Fibroblast of lung (primary cell): ENCODE measurements around the gene FUNDC2. TPM values are rescaled to one million over a fixed set of nuclear protein-coding genes. Genes with fewer than 3 reads are reported as not detected.
A peak's percentile ranks its signal among the peaks of the same experiment; 100 is the strongest.

Experiments
- DNase-seq, 2 donors: peaks; one replicate each; pipeline versions ENCODE4 v3.0.0 to v3.0.0-alpha.2; 2010; ENCODE audit warnings: low read depth in 2 of 2
- H2AFZ ChIP-seq: 2 replicates; pipeline ENCODE4 v1.5.1; 2012; ENCODE audit warnings: low read length, control low read depth, inconsistent platforms
- H3K27ac ChIP-seq: 2 replicates; pipeline ENCODE4 v1.5.1; 2011; ENCODE audit warnings: low read length, control low read depth; ENCODE audit not compliant: insufficient read depth
- H3K27me3 ChIP-seq: 2 replicates; pipeline ENCODE4 v1.5.1; 2011; ENCODE audit warnings: mild to moderate bottlenecking, low read length; ENCODE audit not compliant: control insufficient read depth, insufficient read depth
- H3K36me3 ChIP-seq: 2 replicates; pipeline ENCODE4 v1.5.1; 2011; ENCODE audit warnings: low read length; ENCODE audit not compliant: control insufficient read depth, insufficient read depth
- H3K4me1 ChIP-seq: 2 replicates; pipeline ENCODE4 v1.5.1; 2011; ENCODE audit warnings: low read length; ENCODE audit not compliant: control insufficient read depth, insufficient read depth; ENCODE audit errors: extremely low read depth
- H3K4me2 ChIP-seq: 2 replicates; pipeline ENCODE4 v1.5.1; 2011; ENCODE audit warnings: low read length, control low read depth; ENCODE audit not compliant: insufficient read depth; ENCODE audit errors: extremely low read depth
- H3K4me3 ChIP-seq, 4 experiments: fragments of 200-600 bp in 1 of 4; sonication (generic) in 1 of 4; replicated peaks in 1 of 4; 2 replicates each; pipeline ENCODE4 v1.5.1; 2011 to 2016; ENCODE audit warnings: low read length in 4 of 4, low read depth in 3 of 4, mild to moderate bottlenecking in 3 of 4, control low read depth in 2 of 4, inconsistent platforms in 1 of 4, mixed read lengths in 1 of 4; ENCODE audit not compliant: insufficient read depth in 1 of 4; ENCODE audit errors: control extremely low read depth in 1 of 4
- H3K79me2 ChIP-seq: 2 replicates; pipeline ENCODE4 v1.5.1; 2012; ENCODE audit warnings: mild to moderate bottlenecking, low read length, inconsistent platforms; ENCODE audit not compliant: control insufficient read depth, insufficient read depth
- H3K9ac ChIP-seq: 2 replicates; pipeline ENCODE4 v1.5.1; 2011; ENCODE audit warnings: mild to moderate bottlenecking, low read length, control low read depth; ENCODE audit not compliant: insufficient read depth
- H3K9me3 ChIP-seq: 2 replicates; pipeline ENCODE4 v1.5.1; 2012; ENCODE audit warnings: low read depth, low read length; ENCODE audit not compliant: control insufficient read depth, insufficient read depth
- H4K20me1 ChIP-seq: 2 replicates; pipeline ENCODE4 v1.5.1; 2011; ENCODE audit warnings: low read length; ENCODE audit not compliant: control insufficient read depth, insufficient read depth; ENCODE audit errors: extremely low read depth
- CTCF ChIP-seq, 2 donors: IDR thresholded peaks in 1 of 2; conservative IDR thresholded peaks in 1 of 2; 1 replicate in 1 of 2; 2 replicates in 1 of 2; pipeline ENCODE4 v1.5.1; 2011 to 2012; ENCODE audit warnings: low read length in 2 of 2, control low read depth in 1 of 2, inconsistent platforms in 1 of 2, low read depth in 1 of 2, mild to moderate bottlenecking in 1 of 2
- EZH2 ChIP-seq: IDR thresholded peaks from 2 replicates; pipeline ENCODE4 v1.5.1; 2012; ENCODE audit warnings: low read length, control low read depth, mild to moderate bottlenecking; ENCODE audit errors: missing control alignments
- polyA plus RNA-seq, 2 donors: library from polyadenylated mRNA; depleted of rRNA in 1 of 2; stranded (reverse) in 1 of 2; unstranded in 1 of 2; fragments of >200 nt; gene quantifications; 2 replicates each; pipeline ENCODE4 v1.2.1, GENCODE V29; 2011 to 2012; ENCODE audit warnings: missing spikeins in 1 of 2
- total RNA-seq: library from RNA; depleted of rRNA; stranded (reverse); fragments of >200 nt; gene quantifications from 2 replicates; pipeline ENCODE4 v1.2.1, GENCODE V29; 2014

FUNDC2 gene
- total and polyA plus RNA-seq, 2 donors (not counting 1 experiment from before 2014, with no cell fraction given): 18.3 to 97.1 TPM

- no peak overlapping the region for H3K4me2 ChIP-seq
- peak; percentile 63 to 76 for DNase-seq
- H3K4me3 ChIP-seq: peak overlapping the region in 2 of 4 experiments; percentile 20 to 26
- H2AFZ ChIP-seq: peak overlapping the region; percentile 35
- H3K9me3 ChIP-seq: no peaks in the 10 kb centered on the region
- no peaks in the 10 kb centered on the region for H3K36me3 ChIP-seq
- no peaks in the 10 kb centered on the region for H3K27me3 ChIP-seq
- H3K79me2 ChIP-seq: no peaks in the 10 kb centered on the region
- H3K27ac ChIP-seq: no peak overlapping the region
- H4K20me1 ChIP-seq: no peaks in the 10 kb centered on the region
- H3K4me1 ChIP-seq: peaks cover 2% of the 10 kb centered on the region
- TF ChIP-seq EZH2 (no peak), CTCF (conservative IDR thresholded peaks at IDR 0.05 in 1 of 2, IDR thresholded peaks at IDR 0.05 in 1 of 2; ENCODE audit: low read depth in 1 of 2, low read length in 2 of 2) (peak; percentile 52 to 71)
- no peak overlapping the region for H3K9ac ChIP-seq
These were observed 30.5 kb downstream of the FUNDC2 start for GRCh38 chrX:155056877-155057792.

- H3K4me2 ChIP-seq: no peak overlapping the region
- H3K79me2 ChIP-seq: no peaks in the 10 kb centered on the region
- H2AFZ ChIP-seq: no peak overlapping the region
- no peaks in the 10 kb centered on the region for H3K9me3 ChIP-seq
- H3K9ac ChIP-seq: no peak overlapping the region
- H3K4me3 ChIP-seq: no peak overlapping the region
- no peak overlapping the region for H3K27ac ChIP-seq
- no peaks in the 10 kb centered on the region for H4K20me1 ChIP-seq
- DNase-seq: no peak
- no peaks in the 10 kb centered on the region for H3K27me3 ChIP-seq
- TF ChIP-seq EZH2 (no peak), CTCF (conservative IDR thresholded peaks at IDR 0.05 in 1 of 2, IDR thresholded peaks at IDR 0.05 in 1 of 2; ENCODE audit: low read depth in 1 of 2, low read length in 2 of 2) (no peak)
- no peaks in the 10 kb centered on the region for H3K36me3 ChIP-seq
- H3K4me1 ChIP-seq: peaks cover 9% of the 10 kb centered on the region
These were observed 35.1 kb downstream of the FUNDC2 start for GRCh38 chrX:155061760-155062159.

- Histone ChIP-seq H3K9me3 (no peaks in the 10 kb centered on the region), H3K4me2 (no peak overlapping the region), H4K20me1 (no peaks in the 10 kb centered on the region), H3K36me3 (no peaks in the 10 kb centered on the region), H3K27ac (no peak overlapping the region), H3K9ac (no peak overlapping the region), H3K27me3 (no peaks in the 10 kb centered on the region), H3K4me1 (peaks cover 7% of the 10 kb centered on the region), H3K79me2 (peaks cover 7% of the 10 kb centered on the region), H2AFZ (no peak overlapping the region), H3K4me3 (no peak overlapping the region)
- TF ChIP-seq CTCF (conservative IDR thresholded peaks at IDR 0.05 in 1 of 2, IDR thresholded peaks at IDR 0.05 in 1 of 2; ENCODE audit: low read depth in 1 of 2, low read length in 2 of 2) (no peak), EZH2 (no peak)
- peak; percentile 36 to 71 for DNase-seq
These were observed 38.5 kb downstream of the FUNDC2 start for GRCh38 chrX:155065035-155065734.
